HuH-7 (cell line): ENCODE data around the gene RFX4.
A peak's percentile ranks its signal among the peaks of the same experiment; 100 is the strongest.

Experiments
- DNase-seq: peaks from one replicate; pipeline ENCODE4 v3.0.0; 2011; ENCODE audit warnings: low spot score

RFX4 gene

DNA sequence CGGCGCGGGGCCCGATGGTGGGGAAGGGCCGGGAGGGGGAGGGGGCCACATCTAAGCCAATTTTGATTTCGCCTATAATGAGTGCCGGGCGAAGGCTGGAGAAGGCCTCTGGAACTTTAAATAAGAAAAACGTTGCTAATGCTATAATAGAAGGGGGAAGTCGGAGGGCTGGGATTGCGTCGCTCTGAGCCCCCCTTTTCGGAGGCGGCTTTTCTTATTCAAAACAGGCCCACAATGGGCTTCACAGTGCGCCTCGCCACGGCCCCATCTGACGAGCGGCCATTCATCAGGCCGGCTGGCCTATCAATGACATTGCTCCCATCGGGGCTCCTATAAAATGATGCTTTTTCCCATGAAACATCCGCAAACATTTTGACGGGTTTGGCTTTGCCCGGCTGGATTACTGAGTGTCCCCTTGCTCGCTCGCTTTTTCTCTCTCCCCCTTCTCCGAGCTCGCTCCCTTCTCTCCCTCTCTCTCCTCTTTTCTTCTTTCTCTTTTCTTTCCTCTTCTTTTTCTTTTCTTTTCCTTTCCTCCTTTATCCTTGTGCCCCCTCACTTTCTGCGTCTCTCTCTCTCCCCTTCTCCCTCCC, at the start of gene RFX4:
Gene RFX4 (plus strand): TSS at position 364 of the 590 bp plus-strand sequence. CDS start 317 bp downstream, outside the sequence.
- no peak for DNase-seq

DNA sequence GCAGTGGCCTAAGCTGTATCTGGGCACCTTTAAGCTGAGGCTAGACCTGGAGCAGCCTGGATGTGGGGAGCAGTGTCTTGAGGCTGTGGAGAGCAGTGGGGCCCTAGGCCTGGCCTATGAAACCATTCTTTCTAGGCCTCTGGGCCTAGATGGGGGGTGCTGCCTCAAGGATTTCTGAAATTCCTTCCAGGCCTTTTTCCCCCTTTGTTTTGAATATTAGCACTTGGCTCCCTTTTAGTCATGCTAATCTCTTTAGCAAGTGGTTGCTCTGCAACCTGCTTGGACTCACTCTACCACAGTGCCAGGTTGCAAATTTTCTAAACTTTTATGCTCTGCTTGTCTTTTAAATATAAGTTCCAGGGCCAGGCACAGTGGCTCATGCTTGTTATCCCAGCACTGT, 41.6 kb upstream of the RFX4 start:
- no peak for DNase-seq

DNA sequence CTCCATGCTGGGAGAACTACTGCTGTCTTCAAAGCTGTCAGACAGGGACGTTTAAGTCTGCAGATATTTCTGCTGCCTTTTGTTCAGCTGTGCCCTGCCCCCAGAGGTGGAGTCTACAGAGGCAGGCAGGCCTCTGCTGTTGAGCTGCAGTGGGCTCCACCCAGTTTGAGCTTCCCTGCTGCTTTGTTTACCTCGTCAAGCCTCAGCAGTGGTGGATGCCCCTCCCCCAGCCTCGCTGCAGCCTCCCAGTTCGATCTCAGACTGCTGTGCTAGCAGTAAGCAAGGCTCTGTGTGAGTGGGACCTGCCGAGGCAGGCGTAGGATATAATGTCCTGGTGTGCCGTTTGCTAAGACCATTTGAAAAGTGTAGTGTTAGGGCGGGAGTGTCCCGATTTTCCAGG, 31.4 kb upstream of the RFX4 start:
- DNase-seq, result no peak

DNA sequence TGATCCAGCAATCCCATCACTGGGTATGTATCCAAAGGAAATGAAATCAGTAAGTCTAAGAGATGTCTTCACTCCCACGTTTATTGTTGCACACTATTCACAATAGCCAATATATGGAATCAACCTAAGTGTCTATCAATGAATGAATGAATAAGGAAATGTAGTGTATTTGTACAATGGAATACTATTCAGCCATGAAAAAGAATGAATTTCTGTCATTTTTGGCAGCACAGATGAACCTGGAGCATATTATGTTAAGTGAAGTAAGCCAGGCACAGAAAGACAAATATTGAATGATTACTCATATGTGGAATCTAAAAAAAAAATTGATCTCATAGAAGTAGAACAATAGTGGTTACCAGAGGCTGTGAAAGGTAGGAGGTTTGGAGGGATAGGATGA, 30.6 kb upstream of the RFX4 start:
- no peak for DNase-seq

DNA sequence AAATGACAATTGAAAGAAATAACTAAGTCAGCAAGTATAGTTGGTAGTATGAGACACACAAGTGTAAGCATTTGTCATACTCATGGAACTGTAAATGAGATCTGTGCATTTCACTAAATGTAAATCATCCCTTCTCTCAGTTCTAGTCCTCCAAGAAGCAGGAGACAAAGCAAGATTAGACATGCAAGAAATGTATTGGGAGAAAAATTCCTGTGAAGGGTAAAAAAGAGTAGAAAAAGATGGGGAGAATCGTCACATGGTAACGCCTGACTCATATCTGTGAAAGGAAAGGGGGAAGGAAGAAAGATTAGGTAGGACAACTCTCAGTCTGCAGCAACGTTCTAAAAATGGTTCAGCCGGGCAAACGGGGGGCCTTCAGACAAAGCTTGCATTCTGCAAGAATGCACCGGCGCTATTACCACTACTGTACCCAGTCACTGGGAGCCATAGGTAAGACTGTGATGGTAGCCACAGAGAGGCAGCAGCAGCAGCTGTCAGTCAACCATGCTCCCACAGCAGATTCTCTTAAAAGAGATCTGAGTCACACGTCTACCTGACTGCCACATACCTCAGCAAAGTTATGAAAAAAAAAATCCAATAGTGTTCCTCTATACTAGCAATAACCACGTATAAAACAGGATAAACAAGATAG, 18.0 kb upstream of the RFX4 start:
- no peak for DNase-seq

DNA sequence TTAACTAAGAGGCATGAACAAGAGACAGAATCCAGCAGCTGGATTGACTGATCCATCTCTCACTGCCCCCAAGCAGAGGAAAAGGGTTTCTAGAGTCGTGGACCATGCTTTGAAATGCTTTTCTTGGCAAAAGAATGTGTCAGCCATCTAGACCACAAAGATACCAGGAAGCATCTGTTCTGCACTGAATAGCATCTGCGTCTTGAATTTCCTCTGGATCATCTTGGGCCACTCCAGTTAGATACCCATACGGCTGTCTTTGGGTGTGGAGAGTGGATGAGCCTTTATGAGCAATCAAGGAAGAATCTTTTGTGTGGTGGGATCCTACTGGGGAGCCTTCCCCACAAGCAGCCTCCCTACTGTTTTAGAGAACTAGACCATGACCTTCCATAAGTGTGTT, 16.0 kb upstream of the RFX4 start:
- no peak for DNase-seq

DNA sequence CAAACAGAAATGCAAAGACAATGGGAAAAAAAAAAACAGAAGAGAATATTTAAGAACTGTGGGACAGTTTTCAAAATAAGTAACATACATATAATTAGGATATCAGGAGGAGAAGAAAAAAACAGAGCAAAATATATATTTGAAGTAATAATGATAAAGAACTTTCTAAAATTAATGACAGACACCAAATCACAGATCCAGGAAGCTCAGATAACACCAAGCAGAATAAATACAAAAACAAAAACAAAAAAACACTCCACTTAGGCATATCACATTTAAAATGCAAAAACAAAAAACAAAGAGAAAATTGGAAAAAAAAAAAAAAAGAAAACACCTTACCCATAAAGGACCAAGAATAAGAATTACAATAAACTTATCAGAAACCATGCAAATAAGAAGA, 9.6 kb upstream of the RFX4 start:
- no peak for DNase-seq

DNA sequence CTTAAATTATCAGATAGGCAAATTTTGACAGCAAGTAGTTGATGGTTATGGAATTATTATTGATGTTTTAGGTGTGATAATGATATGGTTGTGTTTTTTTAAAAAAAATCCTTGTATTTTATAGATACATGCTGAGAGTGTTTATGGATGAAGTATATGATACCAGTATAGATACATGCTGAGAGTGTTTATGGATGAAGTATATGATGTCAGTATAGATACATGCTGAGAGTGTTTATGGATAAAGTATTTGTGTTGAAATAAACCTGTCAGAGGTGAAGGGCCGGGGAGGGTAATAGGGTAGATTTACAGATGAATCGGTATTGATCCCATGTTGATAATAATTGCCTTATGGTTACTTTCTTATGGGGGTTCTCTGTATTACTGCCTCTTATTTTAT, 6.0 kb upstream of the RFX4 start:
- DNase-seq, result no peak

DNA sequence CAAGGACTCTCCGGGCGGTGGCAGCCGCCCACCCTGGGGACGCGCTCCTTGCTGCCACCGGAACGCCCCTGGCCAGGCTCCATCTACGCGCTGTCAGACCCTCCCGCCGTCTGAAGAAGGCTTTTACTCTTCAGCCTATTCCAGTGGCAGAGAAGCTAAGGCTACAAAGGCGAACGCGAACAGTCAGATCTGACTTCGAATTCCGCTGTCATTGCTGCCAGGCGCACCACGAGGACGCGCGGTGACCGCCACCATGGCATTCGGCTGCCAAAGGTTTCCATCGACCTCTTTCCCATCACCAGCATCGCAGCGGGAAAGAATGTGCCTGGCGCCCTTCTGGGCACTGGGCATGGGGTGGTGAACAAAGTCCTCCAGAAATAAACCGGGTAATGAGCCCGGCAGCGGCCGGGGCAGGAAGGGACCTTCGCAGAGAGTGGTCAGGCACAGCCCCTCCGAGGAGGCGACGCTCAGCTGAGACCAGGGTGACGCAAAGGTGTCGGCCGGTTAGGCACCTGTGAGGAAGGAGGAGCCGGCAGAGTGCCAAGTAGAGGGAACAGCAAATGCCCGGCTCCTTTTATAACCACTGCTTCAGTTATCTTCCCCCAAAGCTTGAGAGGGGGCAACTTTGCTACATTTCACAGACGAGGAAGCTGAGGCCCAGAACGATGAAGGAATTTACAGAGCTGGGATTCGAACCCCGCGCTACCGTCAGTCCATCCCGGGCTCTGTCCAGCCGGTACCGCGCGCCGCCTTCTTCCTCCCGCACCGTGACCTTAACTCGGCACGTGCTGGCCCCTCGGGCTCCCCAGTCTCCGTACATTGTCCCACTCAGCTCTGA, 1.9 kb upstream of the RFX4 start:
- no peak for DNase-seq

DNA sequence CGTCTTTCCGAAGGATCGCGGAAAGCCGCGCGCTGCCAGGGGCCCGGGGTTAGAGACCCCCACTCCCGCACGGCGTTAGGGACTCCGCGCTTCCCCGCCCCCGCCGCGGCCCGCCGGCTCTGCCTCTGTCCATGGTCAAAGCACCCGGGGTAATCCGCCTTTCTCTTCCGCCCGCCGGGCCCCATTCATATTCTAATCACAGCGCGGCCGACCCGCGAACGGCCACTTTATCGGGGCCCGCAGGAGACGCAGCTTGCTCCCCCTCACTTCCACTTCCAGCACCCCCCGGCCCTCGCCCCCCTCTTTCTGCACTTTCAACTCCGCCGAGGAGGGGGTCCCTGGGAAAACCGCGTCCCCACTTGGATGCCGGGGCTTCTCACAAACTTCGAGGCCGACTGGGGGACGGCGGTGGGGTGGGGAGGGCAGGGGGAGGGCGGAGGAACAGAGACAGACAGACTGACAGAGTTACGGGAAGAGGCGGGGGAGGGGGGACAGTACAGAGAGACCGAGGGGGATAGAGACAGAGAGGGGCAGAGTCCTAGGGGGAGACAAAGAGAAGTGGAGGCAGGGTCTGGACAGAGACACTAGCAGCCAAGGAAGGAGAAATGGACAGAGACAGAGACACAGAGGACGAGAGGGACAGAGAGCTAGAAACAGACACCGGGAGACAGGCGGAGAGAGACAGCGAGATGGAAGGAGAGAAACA, 1.1 kb upstream of the RFX4 start:
- peak; percentile 68 for DNase-seq

DNA sequence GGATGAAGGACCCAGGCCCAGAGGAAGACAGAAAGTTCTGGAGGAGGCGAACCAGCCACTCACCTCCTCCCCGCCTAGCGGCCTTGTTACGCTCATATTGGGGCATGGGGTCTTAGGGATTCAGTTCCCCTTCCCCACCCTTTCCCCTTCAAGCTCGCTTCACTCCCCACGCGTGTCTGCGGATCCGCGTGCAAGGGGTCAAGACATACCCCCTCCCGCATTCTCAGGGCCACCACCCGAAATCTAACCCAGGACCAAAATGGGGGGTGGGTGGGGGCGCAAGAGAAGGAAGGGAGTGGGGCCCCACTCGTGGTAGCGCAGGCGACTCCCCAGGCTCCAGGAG, 584 bp upstream of the RFX4 start:
- DNase-seq, result no peak

DNA sequence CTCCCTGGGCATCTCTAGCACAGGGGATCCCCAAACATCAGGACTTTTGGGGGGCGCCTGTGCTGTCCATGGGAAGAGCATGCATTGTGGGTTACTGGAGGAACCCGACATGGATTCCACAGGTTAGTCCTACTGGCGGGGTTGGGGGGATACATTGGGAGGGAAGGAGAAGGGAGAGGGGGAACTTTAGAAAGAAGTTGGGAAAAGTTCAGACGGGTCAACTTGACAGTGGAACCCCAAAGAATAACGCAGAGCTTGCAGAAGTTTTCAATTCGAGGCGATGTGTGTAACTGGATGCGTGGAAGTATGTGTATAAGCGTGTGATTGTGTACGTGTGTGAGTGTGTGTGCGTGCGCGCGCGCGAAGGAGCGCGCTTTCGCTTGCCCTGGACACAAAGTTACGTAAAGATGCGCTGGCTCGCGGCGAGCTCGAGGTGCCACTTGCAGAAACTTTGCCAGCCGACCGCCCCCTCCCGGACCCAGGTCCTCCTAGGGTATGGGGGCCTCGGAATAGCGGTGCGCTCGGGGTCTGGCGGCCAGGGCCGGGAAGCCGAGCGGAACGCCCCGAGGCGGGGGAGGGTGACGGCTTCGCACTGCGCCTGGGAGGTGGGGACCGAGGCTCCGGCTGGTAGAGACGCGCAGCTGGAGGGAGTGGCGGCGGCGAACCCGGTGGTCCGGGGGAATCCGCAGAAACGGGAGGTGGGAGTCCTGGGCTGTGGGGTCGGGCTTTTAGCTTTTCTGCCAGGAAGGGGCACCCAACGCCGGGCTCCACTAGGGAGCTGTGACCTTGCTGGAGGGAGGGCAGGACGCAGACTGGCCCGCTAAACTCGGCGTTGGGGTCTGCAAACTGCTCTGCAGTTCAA, 669 bp downstream of the RFX4 start:
- peak; percentile 71 for DNase-seq

DNA sequence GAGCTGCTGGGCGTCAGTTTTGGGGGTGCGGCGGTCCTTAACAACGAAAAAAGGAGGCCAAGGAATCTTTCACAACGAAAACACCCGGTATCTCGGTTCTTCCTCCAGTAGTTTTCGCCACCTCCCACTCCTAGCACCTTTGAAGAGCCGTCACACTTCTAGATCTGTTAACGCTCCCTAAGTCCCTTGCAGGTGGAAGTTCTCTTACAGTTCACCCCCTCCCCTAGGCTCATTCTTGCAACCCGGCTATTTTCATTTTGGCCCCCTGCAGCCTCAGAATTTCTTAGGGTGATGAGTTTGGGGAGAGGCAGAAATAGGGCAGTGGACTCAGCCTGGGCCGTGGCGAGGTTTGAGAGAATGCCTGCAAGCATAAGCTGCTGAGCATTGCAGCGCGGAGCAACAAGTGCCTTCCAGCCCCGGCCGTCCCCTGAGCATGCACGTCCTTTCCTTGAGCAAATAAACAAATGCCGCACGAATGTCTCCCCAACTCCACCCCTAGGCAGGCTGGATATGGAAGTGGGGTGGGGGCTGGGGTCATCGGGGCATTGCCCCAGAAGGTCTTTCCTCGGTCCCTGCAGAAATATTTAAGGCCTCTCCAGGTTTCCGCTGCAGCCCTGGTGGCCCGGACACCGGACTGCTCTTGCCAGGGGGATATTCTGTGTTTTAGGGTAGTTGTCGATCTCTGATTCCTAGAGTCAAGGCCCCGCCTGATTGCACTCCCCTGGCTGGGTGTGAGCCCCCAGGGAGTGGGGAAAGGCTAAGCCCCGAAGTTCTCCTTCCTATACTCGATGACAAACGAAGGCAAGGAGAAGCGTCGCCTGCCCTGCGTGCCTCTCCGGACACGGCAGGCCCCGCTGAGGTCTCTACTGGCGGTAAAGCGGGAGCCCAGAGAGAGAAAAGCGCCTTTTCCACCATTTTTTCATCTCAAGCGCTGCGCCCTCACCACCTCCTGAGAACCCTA, 1.6 kb downstream of the RFX4 start:
- DNase-seq, result peak; percentile 45

DNA sequence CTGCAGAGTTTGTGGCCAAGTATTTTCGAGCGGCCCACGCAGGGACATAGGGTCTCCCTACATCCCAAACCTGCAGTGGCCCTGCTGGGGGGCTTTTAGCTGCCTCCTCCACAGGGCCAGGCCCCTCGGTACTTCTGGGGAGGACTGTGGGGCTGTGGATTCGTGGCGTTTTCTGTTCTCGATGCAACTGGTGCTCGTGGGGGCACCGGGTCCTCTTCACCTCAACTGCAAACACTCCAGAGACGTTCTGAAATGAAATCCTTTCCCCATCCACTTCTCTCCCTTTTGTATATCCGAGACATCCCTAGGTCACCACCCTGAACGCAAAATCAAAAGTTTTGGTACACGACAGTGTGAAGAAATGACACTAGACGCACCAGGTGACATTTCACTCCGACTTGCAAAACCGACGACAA, 2.3 kb downstream of the RFX4 start:
- no peak for DNase-seq

DNA sequence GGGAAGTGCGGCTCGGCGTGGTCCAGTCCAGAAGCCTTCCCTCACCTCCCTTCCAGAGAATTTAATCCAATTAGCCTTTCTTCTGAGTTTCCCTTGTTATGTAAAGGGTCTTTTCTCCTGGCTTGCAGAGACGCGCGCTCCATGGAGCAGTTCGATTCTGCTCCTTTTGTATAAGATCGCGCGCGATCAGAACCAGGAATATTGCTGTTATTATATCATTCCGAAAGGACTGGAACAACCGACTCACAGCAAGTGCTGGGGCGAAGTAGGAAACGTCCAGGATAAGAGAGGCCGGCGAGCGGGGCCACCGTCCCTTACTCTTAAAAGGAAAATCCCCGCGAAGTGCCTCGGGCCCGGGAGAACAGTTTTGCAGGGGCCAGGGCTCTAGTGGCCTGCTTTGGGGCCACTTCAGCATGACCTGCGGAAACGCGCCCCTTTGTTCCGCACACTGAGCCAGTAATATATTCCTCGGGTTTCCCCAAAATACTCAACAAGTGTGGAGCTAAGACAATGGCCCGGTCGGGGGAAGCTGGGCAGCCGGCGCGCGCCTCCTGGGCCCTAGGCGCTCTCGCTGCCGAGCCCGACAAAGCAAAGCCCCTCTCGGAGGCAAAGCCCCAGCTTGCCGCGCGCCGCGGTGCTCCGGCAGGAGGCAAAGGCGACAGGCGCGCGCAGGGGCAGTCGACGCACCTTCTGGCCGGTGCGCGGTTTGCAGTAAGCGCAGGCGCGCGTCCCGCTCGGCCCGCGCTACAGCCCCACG, 2.9 kb downstream of the RFX4 start:
- DNase-seq, result peak; percentile 40

DNA sequence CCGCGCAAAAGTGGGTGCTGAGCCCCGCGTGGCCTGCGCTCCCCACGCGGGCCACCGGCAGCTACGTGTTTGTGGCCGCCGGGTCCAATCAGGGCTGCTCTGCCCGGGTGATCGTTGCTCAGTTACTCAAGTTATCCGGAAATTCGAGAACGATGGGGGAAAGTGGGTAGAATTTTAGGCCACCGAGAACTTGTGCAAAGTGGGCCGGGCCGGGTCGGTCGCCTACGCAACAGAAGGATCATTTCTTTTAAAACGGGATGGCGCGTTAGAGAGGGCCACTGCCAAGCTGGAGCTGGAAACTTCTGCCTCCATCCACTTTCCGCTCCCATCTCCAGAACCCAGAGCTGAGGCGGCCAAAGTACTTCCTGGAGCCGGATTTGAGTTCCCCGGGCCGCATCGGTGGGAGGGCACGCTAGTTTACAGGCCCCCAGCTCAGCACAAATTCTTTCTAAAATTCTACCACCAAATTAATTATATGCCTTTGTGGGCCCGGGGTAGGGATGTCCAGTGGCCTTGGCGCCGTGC, 3.5 kb downstream of the RFX4 start:
- DNase-seq, result no peak

DNA sequence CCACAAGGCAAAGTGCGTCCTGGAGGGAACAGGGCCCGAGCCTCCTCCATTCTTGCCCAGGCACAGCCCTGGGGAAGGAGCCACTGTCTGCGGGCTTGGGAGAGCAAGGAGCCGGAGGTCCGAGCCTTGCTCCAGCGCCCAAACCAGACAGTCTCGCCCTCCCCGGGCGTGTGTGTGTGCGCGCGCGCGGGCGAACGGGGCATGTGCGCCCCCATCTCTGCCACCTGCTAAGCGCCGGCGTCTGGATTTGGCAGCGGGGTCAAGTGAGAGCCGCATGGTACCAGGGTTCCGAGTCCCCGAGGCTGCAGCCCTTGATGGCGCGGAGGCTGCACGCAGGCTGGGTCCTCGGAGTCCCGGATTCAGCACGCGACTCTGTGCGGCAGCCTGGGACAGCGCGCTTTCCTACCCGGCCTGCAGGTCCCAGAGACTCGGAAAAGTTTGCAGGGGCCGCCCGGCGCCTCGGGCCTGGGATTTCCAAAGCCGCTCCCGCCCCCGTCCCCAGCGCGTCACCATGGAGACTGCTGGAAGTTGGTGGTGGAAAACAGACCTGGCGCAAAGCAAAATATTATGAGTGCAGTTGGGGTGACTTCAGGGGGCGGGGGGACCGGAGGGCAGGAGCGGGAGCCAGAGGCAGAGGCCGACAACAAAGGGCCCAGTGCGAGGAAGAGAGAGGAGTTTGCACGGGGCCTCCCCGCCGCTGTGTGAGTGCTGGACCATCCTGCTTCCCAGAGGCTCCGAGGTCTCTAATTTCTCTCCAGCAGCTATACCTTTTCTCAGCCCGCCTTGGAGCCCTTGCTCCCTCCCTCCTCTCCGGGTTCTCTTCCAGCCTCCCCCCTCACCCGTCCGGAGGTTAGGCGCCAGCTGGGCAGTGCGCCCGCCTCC, 4.2 kb downstream of the RFX4 start:
- DNase-seq, result no peak

DNA sequence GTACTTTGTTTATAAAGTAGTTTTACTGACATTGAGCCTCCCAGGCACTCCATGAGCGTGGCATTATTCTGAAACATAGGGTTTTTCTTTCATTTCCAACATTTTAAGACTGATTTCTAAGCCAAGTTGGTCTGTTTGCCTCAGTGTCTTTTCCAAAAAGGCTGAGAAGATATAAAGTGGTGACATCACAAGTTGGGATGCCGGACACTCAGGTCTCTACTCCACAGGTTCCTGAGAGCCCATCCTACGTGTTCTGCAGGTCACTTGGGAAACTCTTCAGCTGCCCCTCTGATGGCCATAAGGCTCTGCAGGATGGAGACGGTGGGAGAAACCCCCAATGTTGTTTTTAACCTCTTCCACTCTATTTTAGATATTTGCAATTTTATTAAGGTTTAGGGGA, 6.0 kb downstream of the RFX4 start:
- no peak for DNase-seq

DNA sequence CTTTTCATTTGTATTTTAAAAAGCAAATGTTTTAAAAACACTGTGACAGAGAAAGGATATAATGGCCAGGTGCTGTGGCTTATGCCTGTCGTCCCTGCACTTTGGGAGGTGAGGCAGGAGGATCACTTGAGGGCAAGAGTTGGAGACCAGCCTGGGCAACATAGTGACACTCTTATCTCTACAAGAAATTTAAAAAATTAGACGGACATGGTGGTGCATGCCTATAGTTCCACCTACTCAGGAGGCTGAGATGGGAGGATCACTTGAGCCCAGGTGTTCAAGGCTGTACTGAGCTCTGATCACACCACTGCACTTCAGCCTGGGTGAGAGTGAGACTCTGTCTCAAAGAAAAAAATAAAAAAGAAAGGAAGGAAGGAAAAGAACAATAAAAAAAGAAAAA, 7.8 kb downstream of the RFX4 start:
- DNase-seq, result no peak
